Effector memory CD4-positive, alpha-beta T cell (primary cell): ENCODE measurements around the gene CAPN12.
"Not testable (repeated sequence)": the region's sequence is repeated elsewhere in the genome, so short reads cannot be mapped to it uniquely, and the experiment has no call there.

Source experiments
- DNase-seq, 3 donors: peaks; one replicate each; pipeline ENCODE4 v3.0.0-alpha.2; 2020
- H3K27ac ChIP-seq: 2 replicates; pipeline ENCODE4 v1.7.0; 2013; ENCODE audit warnings: mild to moderate bottlenecking, low read length, moderate library complexity; ENCODE audit not compliant: insufficient read depth, poor library complexity, severe bottlenecking
- H3K27me3 ChIP-seq: replicated peaks from 2 replicates; pipeline ENCODE4 v1.7.0; 2013; ENCODE audit warnings: mild to moderate bottlenecking, low read length; ENCODE audit not compliant: insufficient read depth, control insufficient read depth, poor library complexity, severe bottlenecking
- H3K36me3 ChIP-seq: 2 replicates; pipeline ENCODE4 v1.7.0; 2013; ENCODE audit warnings: mild to moderate bottlenecking, low read length, moderate library complexity; ENCODE audit not compliant: control insufficient read depth, insufficient read depth
- H3K4me1 ChIP-seq: 2 replicates; pipeline ENCODE4 v1.7.0; 2013; ENCODE audit warnings: low read length, mild to moderate bottlenecking; ENCODE audit not compliant: control insufficient read depth, insufficient read depth, poor library complexity, severe bottlenecking
- H3K4me3 ChIP-seq: 2 replicates; pipeline ENCODE4 v1.7.0; 2013; ENCODE audit warnings: low read length, low read depth, mild to moderate bottlenecking; ENCODE audit not compliant: insufficient read depth, poor library complexity, severe bottlenecking
- H3K9me3 ChIP-seq: 2 replicates; pipeline ENCODE4 v1.7.0; 2013; ENCODE audit warnings: mild to moderate bottlenecking, low read length, moderate library complexity; ENCODE audit not compliant: control insufficient read depth

The CAPN12 gene

GRCh38 chr19:38786061-38786460, 41.8 kb upstream of the CAPN12 start:
- H3K4me1 ChIP-seq, H3K36me3 ChIP-seq, DNase-seq, H3K27me3 ChIP-seq, H3K9me3 ChIP-seq, H3K4me3 ChIP-seq, H3K27ac ChIP-seq: not testable (repeated sequence)

GRCh38 chr19:38785187-38785699, 41.0 kb upstream of the CAPN12 start:
- Histone ChIP-seq H3K27me3 (no peaks in the 10 kb centered on the region), H3K9me3 (no peaks in the 10 kb centered on the region), H3K27ac (no peak overlapping the region), H3K4me1 (no peaks in the 10 kb centered on the region), H3K4me3 (no peak overlapping the region), H3K36me3 (no peaks in the 10 kb centered on the region)
- DNase-seq: no peak

DNA sequence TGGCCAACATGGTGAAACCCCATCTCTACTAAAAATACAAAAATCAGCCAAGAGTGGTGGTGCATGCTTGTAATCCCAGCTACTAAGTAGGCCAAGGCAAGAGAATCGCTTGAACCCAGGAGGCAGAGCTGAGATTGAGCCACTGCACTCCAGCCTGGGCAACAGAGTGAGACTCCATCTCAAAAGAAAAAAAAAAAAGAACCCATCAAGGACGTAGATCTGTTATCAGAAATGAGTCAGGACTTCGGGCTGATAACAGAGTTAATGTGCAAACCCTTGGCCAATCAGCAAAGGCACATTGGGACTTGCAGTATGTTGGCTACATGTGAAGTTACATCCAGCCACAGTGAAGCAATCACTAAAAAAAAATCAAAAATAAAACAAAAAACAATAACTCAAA, 40.0 kb upstream of the CAPN12 start:
- no peak for DNase-seq
- H3K4me1 ChIP-seq: no peaks in the 10 kb centered on the region
- no peak overlapping the region for H3K27ac ChIP-seq
- no peaks in the 10 kb centered on the region for H3K9me3 ChIP-seq
- no peak overlapping the region for H3K4me3 ChIP-seq
- H3K36me3 ChIP-seq: no peaks in the 10 kb centered on the region
- H3K27me3 ChIP-seq: no peaks in the 10 kb centered on the region

GRCh38 chr19:38782212-38782611, 37.9 kb upstream of the CAPN12 start:
- not testable (repeated sequence) for H3K4me1 ChIP-seq, H3K9me3 ChIP-seq

GRCh38 chr19:38781058-38781457, 36.8 kb upstream of the CAPN12 start:
- Histone ChIP-seq H3K36me3 (no peaks in the 10 kb centered on the region), H3K27me3 (no peaks in the 10 kb centered on the region), H3K4me3 (no peak overlapping the region), H3K27ac (no peak overlapping the region), H3K4me1 (no peaks in the 10 kb centered on the region), H3K9me3 (no peaks in the 10 kb centered on the region)
- no peak for DNase-seq

More at GRCh38 chr19:38782212-38782611, 37.9 kb upstream of the CAPN12 start:
- not testable (repeated sequence) for H3K27me3 ChIP-seq, DNase-seq, H3K36me3 ChIP-seq, H3K4me3 ChIP-seq, H3K27ac ChIP-seq

DNA sequence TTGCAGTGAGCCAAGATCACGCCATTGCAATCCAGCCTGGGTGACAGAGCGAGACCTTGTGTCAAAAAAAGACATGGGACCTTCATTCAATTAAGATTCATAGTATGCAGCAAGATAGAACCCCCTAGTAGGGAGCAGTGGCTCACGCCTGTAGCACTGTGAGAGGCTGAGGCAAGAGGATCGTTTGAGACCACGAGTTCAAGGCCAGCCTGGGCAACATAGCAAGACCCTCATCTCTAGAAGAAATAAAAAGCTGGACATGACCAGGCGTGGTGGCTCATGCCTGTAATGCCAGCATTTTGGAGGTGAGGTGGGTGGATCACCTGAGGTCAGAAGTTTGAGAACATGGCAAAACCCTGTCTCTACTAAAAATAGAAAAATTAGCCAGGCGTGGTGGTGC, 36.2 kb upstream of the CAPN12 start:
- no peak overlapping the region for H3K27ac ChIP-seq
- DNase-seq: no peak
- no peaks in the 10 kb centered on the region for H3K9me3 ChIP-seq
- no peak overlapping the region for H3K4me3 ChIP-seq
- H3K36me3 ChIP-seq: no peaks in the 10 kb centered on the region
- no peaks in the 10 kb centered on the region for H3K4me1 ChIP-seq
- no peaks in the 10 kb centered on the region for H3K27me3 ChIP-seq

DNA sequence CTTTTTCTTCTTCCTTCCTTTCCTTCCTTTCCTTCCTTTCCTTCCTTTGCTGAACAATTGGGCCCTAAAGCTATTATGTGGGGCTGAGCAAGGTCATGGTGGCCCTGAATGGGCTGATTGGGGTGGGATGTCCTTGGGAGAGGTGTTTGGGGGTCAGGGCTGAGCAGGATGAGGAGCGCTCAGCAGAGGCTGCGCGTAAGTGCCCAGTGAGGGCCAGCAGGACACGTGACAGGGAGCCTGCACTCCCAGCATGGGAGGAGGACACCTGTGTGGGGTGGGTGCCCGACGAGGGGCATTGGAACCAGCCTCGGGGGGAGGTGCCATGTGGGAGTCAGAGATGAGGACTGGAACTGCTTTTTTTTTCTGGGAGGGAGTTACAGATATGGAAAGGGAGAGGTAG, 34.5 kb upstream of the CAPN12 start:
- Histone ChIP-seq H3K36me3 (no peaks in the 10 kb centered on the region), H3K9me3 (no peaks in the 10 kb centered on the region), H3K4me1 (no peaks in the 10 kb centered on the region), H3K27me3 (no peaks in the 10 kb centered on the region), H3K27ac (no peak overlapping the region), H3K4me3 (no peak overlapping the region)
- DNase-seq: no peak

GRCh38 chr19:38774181-38774950, 30.1 kb upstream of the CAPN12 start:
- Histone ChIP-seq H3K4me3 (no peak overlapping the region), H3K27ac (no peak overlapping the region), H3K9me3 (no peaks in the 10 kb centered on the region), H3K27me3 (no peaks in the 10 kb centered on the region), H3K4me1 (no peaks in the 10 kb centered on the region), H3K36me3 (no peaks in the 10 kb centered on the region)
- no peak for DNase-seq

- no peak within 1 kb of the TSS for H3K4me3 ChIP-seq
- H3K36me3 ChIP-seq: no peaks in the 10 kb centered on the region
- H3K27ac ChIP-seq: no peak within 1 kb of the TSS
- H3K9me3 ChIP-seq: no peaks in the 10 kb centered on the region
- no peaks in the 10 kb centered on the region for H3K27me3 ChIP-seq
- no peak for DNase-seq
- H3K4me1 ChIP-seq: no peaks in the 10 kb centered on the region
Measured at GRCh38 chr19:38773469-38774177, 29.3 kb upstream of the CAPN12 start, which contains the start of gene LGALS7. Gene LGALS7, minus strand, starts transcription at chr19:38773517. Its CDS starts 25 bp downstream, at chr19:38773492.

GRCh38 chr19:38771569-38771968, 27.3 kb upstream of the CAPN12 start:
- DNase-seq, H3K9me3 ChIP-seq, H3K4me3 ChIP-seq, H3K36me3 ChIP-seq, H3K4me1 ChIP-seq, H3K27me3 ChIP-seq, H3K27ac ChIP-seq: not testable (repeated sequence)
